Breast epithelium (tissue), 3 donors: ENCODE data around the gene JMJD1C.

Experiments
- CTCF ChIP-seq, 3 donors: fragments of 450-650 bp; IDR thresholded peaks; one replicate each; pipeline ENCODE4 v1.5.1; 2016 to 2017; ENCODE audit warnings: antibody characterized with exemption in 3 of 3, mild to moderate bottlenecking in 3 of 3, moderate library complexity in 3 of 3
- POLR2AphosphoS5 ChIP-seq, 3 donors: sonication (generic); formaldehyde crosslinking; IDR thresholded peaks; one replicate each; pipeline ENCODE4 v1.6.1; 2017; ENCODE audit warnings: antibody characterized with exemption in 3 of 3

DNA sequence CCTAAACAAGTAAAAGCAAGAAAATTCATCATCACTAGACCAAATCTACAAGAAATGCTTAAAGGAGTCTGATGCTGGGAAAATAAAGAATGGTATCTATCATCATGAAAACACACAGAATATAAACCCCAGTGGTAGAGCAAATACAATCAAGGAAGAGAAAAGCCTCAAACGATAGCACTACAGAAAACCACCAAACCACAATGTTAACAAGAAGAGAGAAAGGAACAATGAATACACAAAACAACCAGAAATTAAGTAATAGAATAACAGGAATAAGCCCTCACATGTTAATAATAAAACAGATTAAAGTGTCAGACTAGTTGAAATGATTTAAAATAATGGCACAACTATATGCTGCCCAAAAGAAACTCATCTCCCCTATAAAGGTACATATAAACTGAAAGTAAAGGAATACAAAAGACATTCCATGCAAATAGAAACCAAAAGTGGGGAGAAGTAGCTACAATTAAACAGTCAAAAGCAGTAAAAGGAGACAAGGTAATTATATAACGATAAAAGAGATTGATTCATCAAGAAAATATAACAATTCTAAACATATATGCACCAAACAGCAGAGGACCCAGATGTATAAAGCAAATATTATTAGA lies 77.3 kb downstream of the JMJD1C start:
- no peak for TF ChIP-seq CTCF (IDR thresholded peaks at IDR 0.05)
- no peak for TF ChIP-seq POLR2AphosphoS5 (IDR thresholded peaks at IDR 0.05)
